AG04450 (cell line): Measurements from ENCODE around the gene RARB. TPM values are rescaled to one million over a fixed set of nuclear protein-coding genes. Genes with fewer than 3 reads are reported as not detected.

Experiments used
- CTCF ChIA-PET: fragments of 300-600, 350-600 bp; formaldehyde crosslinking; extraction: SDS; loops from one replicate; lab custom pipeline; 2022; ENCODE audit warnings: antibody characterized with exemption, inconsistent platforms; lab: Charles Lee
- POLR2A ChIA-PET: fragments of 350-600 bp; formaldehyde crosslinking; extraction: SDS; loops from one replicate; lab custom pipeline; 2021; ENCODE audit warnings: antibody characterized with exemption, inconsistent platforms; lab: Yijun Ruan, JAX
- DNase-seq: peaks from one replicate; pipeline ENCODE4 v3.0.0-alpha.2; 2011; ENCODE audit warnings: low read depth, low spot score
- H3K27ac ChIP-seq: one replicate; pipeline ENCODE4 v1.5.1; 2012; ENCODE audit warnings: low read depth, low read length, control low read depth
- H3K27me3 ChIP-seq: one replicate; pipeline ENCODE4 v1.6.0; 2012; ENCODE audit warnings: low read length; ENCODE audit not compliant: control insufficient read depth, insufficient read depth
- H3K4me3 ChIP-seq: 2 replicates; pipeline ENCODE4 v1.5.1; 2011; ENCODE audit warnings: mild to moderate bottlenecking, low read depth, low read length, control low read depth
- H3K9me3 ChIP-seq: 2 replicates; pipeline ENCODE4 v1.5.1; 2012; ENCODE audit warnings: low read length; ENCODE audit not compliant: control insufficient read depth, insufficient read depth
- polyA plus RNA-seq: library from polyadenylated mRNA; depleted of rRNA; stranded (reverse); fragments of >200 nt; gene quantifications from 2 replicates; pipeline ENCODE4 v1.2.3, GENCODE V29; 2011
- TF ChIP-seq, protein P1 (sequence below): IDR thresholded peaks from 2 replicates; pipeline ENCODE4 v1.5.1; 2011; ENCODE audit warnings: low read depth, low read length, control low read depth, inconsistent platforms

RARB gene
- polyA plus RNA-seq, 1 experiment: 0.51 TPM

DNA sequence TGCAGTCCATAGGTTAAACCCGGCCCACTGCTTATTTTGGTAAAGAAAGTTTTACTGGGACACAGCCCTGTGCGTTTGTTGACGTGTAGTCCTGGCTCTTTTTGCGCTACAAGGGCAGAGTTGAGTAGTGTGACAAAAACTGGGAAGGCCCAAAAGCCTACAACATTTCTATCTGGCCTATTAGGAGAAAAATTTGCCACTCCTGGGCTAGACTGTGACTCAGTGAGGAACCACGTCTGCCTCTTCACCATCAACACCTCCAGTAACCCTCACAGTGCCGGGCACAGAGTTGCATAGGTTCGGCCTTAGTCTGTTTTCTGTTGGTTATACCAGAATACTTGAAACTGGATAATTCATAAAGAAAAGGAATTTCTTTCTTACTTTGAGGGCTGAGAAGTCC lies 126.3 kb downstream of the RARB start:
- ChIA-PET CTCF (no interaction called here), POLR2A (no interaction called here)
- no peak overlapping the region for H3K4me3 ChIP-seq
- no peak for DNase-seq
- no peaks in the 10 kb centered on the region for H3K9me3 ChIP-seq
- no peak overlapping the region for H3K27ac ChIP-seq
- no peaks in the 10 kb centered on the region for H3K27me3 ChIP-seq
- TF ChIP-seq, protein P1, sequence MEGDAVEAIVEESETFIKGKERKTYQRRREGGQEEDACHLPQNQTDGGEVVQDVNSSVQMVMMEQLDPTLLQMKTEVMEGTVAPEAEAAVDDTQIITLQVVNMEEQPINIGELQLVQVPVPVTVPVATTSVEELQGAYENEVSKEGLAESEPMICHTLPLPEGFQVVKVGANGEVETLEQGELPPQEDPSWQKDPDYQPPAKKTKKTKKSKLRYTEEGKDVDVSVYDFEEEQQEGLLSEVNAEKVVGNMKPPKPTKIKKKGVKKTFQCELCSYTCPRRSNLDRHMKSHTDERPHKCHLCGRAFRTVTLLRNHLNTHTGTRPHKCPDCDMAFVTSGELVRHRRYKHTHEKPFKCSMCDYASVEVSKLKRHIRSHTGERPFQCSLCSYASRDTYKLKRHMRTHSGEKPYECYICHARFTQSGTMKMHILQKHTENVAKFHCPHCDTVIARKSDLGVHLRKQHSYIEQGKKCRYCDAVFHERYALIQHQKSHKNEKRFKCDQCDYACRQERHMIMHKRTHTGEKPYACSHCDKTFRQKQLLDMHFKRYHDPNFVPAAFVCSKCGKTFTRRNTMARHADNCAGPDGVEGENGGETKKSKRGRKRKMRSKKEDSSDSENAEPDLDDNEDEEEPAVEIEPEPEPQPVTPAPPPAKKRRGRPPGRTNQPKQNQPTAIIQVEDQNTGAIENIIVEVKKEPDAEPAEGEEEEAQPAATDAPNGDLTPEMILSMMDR: no peak

DNA sequence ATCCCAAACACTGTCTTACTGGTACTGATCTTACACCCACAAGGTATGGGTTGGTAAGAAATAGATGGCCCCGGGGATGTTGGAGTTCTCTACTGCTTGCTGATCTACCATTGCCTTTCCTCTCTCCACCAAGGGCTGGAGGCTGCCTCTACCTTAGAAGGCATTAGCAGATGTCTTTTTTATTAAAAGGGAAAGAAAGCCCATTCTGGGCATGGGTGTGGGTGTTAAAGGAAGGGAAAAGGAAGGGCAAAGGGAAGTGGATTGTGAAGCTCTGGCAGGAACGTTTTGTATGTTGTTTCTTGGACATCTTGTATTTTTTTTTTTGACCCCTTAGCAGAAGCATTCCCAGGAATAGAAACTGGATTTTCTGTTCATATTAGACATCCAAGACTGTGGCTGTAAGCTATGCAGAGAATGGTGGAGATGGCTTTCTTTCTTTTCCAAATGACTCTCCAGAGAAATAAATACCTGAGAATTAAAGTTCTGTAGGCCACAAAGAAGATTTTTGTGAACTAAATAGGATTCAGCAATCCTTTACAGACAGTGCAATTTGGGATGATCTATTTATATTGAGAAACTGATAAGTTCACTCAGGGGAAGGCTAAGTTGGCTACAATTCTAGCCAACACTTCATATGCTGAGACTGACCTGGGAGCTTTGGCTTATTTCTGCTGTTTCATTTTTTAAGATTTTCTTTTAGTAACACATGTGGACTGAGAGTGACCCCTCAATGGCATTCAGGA lies 127.8 kb downstream of the RARB start:
- no peaks in the 10 kb centered on the region for H3K9me3 ChIP-seq
- TF ChIP-seq, protein P1: no peak
- ChIA-PET CTCF (interaction anchor here (2.1 kb wide), 1 partner anchor 37 kb away, joined by 9 read pairs; no protein-coding TSS in a partner anchor), POLR2A (no interaction called here)
- no peak overlapping the region for H3K4me3 ChIP-seq
- no peaks in the 10 kb centered on the region for H3K27me3 ChIP-seq
- DNase-seq: no peak
- H3K27ac ChIP-seq: no peak overlapping the region

DNA sequence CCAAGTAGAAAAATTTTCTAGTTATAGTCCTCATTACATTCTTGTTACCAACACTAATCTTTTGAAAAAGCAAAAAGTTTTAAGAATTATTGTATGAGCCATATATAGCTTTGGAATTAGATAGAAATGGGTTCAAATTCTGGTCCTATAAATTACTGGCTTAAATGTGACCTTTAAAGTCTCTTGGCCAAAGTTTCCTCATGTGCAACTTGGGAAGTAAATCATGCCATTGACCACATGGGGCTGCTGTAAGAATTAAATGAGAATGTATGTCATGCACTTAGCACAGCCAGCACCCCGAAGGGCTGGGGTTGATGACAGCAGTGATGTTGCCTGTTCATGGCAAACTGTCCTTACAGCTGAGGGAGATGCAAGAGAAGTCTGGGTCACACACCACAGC lies 128.4 kb downstream of the RARB start:
- no peak for DNase-seq
- CTCF ChIA-PET: interaction anchor here (2.1 kb wide), 1 partner anchor 37 kb away, joined by 9 read pairs; no protein-coding TSS in a partner anchor
- POLR2A ChIA-PET: no interaction called here
- no peaks in the 10 kb centered on the region for H3K9me3 ChIP-seq
- no peak overlapping the region for H3K27ac ChIP-seq
- TF ChIP-seq, protein P1: no peak
- H3K27me3 ChIP-seq: no peaks in the 10 kb centered on the region
- H3K4me3 ChIP-seq: no peak overlapping the region

DNA sequence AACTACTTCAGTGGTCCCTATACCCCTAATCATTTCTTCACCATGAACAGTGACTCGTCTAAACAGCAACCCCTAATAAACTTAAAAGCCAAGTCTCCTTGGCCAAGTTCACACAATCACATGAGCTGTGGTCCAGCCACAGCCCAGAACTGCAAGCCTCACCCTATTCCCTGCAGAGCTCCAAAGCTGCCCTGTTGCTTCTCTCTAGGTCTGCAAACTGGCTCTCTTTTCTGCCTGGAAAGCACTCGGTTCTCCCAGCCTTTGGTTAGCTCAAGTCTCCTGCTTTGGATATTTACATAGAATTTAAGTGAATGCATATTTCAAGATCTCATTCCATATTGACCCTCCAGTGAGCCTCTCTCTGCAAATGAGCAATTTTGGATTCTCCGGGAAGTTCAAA lies 129.6 kb downstream of the RARB start:
- TF ChIP-seq, protein P1: no peak
- ChIA-PET POLR2A (no interaction called here), CTCF (no interaction called here)
- H3K27me3 ChIP-seq: no peaks in the 10 kb centered on the region
- no peak for DNase-seq
- no peak overlapping the region for H3K27ac ChIP-seq
- H3K4me3 ChIP-seq: no peak overlapping the region
- no peaks in the 10 kb centered on the region for H3K9me3 ChIP-seq

DNA sequence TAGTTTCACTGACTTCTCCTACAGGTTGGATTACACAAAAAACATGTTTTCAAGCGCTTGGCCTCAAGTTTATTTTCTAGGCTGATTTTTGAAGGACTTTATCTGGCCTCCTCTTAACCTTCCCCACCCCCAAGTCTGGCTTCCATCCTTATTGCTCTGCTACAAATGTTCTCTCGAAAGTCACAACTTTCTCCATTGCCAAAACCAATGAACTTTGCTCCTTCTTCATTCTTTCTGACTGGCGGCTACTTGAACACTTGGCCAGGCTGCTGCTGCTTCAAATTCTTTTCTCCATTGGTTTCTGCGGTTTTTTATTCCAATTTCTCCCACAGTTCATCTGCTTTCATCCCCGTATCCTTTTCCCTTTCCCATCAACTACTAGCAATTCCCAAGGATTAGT lies 130.1 kb downstream of the RARB start:
- POLR2A ChIA-PET: no interaction called here
- no peak overlapping the region for H3K27ac ChIP-seq
- DNase-seq: no peak
- H3K4me3 ChIP-seq: no peak overlapping the region
- no peaks in the 10 kb centered on the region for H3K9me3 ChIP-seq
- H3K27me3 ChIP-seq: no peaks in the 10 kb centered on the region
- CTCF ChIA-PET: no interaction called here
- TF ChIP-seq, protein P1: no peak
